ENCODE measurements around the gene TXNRD2.
"Not testable (repeated sequence)": the region's sequence is repeated elsewhere in the genome, so short reads cannot be mapped to it uniquely, and the experiment has no call there.

GRCh38 chr22:19907902-19908301, 33.7 kb downstream of the TXNRD2 start:
- TF ChIP-seq CTCF (conservative IDR thresholded peaks at IDR 0.05); EZH2 (IDR thresholded peaks at IDR 0.05; ENCODE audit: low read depth): not testable (repeated sequence)

Data from PC-9 (cell line).